Activated CD4-positive, alpha-beta memory T cell treated with anti-CD3 and anti-CD28 coated beads for 36 hours (primary cell): ENCODE data around the gene NKX2-8. TPM values are rescaled to one million over a fixed set of nuclear protein-coding genes. Genes with fewer than 3 reads are reported as not detected.

Source experiments
- CTCF ChIA-PET: fragments of 350-600 bp; sonication (Branson Sonifier 250); formaldehyde crosslinking; loops from one replicate; lab custom pipeline; 2021; ENCODE audit warnings: antibody characterized with exemption, inconsistent platforms; lab: Charles Lee
- POLR2A ChIA-PET: fragments of 350-600 bp; sonication (Branson Sonifier 250); formaldehyde crosslinking; loops from one replicate; lab custom pipeline; 2021; ENCODE audit warnings: antibody characterized with exemption; lab: Charles Lee
- DNase-seq: peaks from one replicate; pipeline ENCODE4 v3.0.0-alpha.2; 2020
- H3K27ac Mint-ChIP-seq: one replicate; pipeline ENCODE4 v1.8.0; 2021; ENCODE audit warnings: mixed read lengths
- H3K27me3 Mint-ChIP-seq: one replicate; pipeline ENCODE4 v1.8.0; 2021; ENCODE audit warnings: mixed read lengths
- H3K36me3 Mint-ChIP-seq: one replicate; pipeline ENCODE4 v1.8.0; 2021; ENCODE audit warnings: mixed read lengths
- H3K4me1 Mint-ChIP-seq: one replicate; pipeline ENCODE4 v1.8.0; 2021; ENCODE audit warnings: low read depth, mixed read lengths
- H3K4me3 Mint-ChIP-seq: one replicate; pipeline ENCODE4 v1.8.0; 2021; ENCODE audit warnings: mild to moderate bottlenecking, mixed read lengths
- H3K9me3 Mint-ChIP-seq: one replicate; pipeline ENCODE4 v1.8.0; 2021; ENCODE audit warnings: mixed read lengths
- intact Hi-C: fragments of 100-400 bp; cut with micrococcal nuclease; formaldehyde crosslinking; loops from one replicate; pipeline ENCODE4 v1.15.1; 2023
- total RNA-seq, 2 experiments: library from RNA; stranded (reverse); gene quantifications; one replicate each; pipeline ENCODE4 v1.2.3, GENCODE V29; 2021

The NKX2-8 gene
- total RNA-seq: not detected

GRCh38 chr14:36582011-36582873 is at the start of gene NKX2-8:
NKX2-8 (minus strand) TSS chr14:36582614; CDS start chr14:36582389, 225 bp downstream.
- intact Hi-C loops: loop anchor here (10.0 kb wide), 1 partner anchor 1013 kb away; the partner anchor contains the start of genes FOXA1 and TTC6
- no peak for DNase-seq

GRCh38 chr14:36627981-36628380 is 45.6 kb upstream of the NKX2-8 start:
- no peaks in the 10 kb centered on the region for H3K9me3 Mint-ChIP-seq
- ChIA-PET POLR2A (no interaction called here), CTCF (no interaction called here)
- no peak for DNase-seq
- intact Hi-C loops: no loop called here
- no peak overlapping the region for H3K4me3 Mint-ChIP-seq
- peaks cover 18% of the 10 kb centered on the region for H3K27me3 Mint-ChIP-seq
- H3K36me3 Mint-ChIP-seq: no peaks in the 10 kb centered on the region
- H3K4me1 Mint-ChIP-seq: no peaks in the 10 kb centered on the region
- no peak overlapping the region for H3K27ac Mint-ChIP-seq

More at GRCh38 chr14:36582011-36582873, at the start of gene NKX2-8:
- Mint-ChIP-seq H3K4me1 (no peaks in the 10 kb centered on the region), H3K27me3 (peaks cover 67% of the 10 kb centered on the region), H3K36me3 (no peaks in the 10 kb centered on the region), H3K4me3 (no peak within 1 kb of the TSS), H3K9me3 (no peaks in the 10 kb centered on the region), H3K27ac (no peak within 1 kb of the TSS)
- CTCF ChIA-PET: no interaction called here
- POLR2A ChIA-PET: no interaction called here

GRCh38 chr14:36626151-36626550 is 43.7 kb upstream of the NKX2-8 start:
- H3K36me3 Mint-ChIP-seq: no peaks in the 10 kb centered on the region
- ChIA-PET CTCF (no interaction called here), POLR2A (no interaction called here)
- H3K27ac Mint-ChIP-seq: no peak overlapping the region
- H3K4me1 Mint-ChIP-seq: no peaks in the 10 kb centered on the region
- H3K9me3 Mint-ChIP-seq: no peaks in the 10 kb centered on the region
- DNase-seq: no peak
- peaks cover 16% of the 10 kb centered on the region for H3K27me3 Mint-ChIP-seq
- intact Hi-C loops: no loop called here
- no peak overlapping the region for H3K4me3 Mint-ChIP-seq

- no peak overlapping the region for H3K27ac Mint-ChIP-seq
- ChIA-PET CTCF (interaction anchor here (1.6 kb wide), 1 partner anchor 21 kb away, joined by 7 read pairs; no protein-coding TSS in a partner anchor), POLR2A (no interaction called here)
- DNase-seq: no peak
- peaks cover 11% of the 10 kb centered on the region for H3K27me3 Mint-ChIP-seq
- H3K36me3 Mint-ChIP-seq: no peaks in the 10 kb centered on the region
- no peak overlapping the region for H3K4me3 Mint-ChIP-seq
- no peaks in the 10 kb centered on the region for H3K4me1 Mint-ChIP-seq
- peaks cover 4% of the 10 kb centered on the region for H3K9me3 Mint-ChIP-seq
- intact Hi-C loops: no loop called here
Measured at GRCh38 chr14:36625436-36625835, 43.0 kb upstream of the NKX2-8 start.

GRCh38 chr14:36625014-36625413 is 42.6 kb upstream of the NKX2-8 start:
- H3K36me3 Mint-ChIP-seq: no peaks in the 10 kb centered on the region
- H3K4me3 Mint-ChIP-seq: no peak overlapping the region
- H3K27me3 Mint-ChIP-seq: peaks cover 11% of the 10 kb centered on the region
- no peak for DNase-seq
- H3K27ac Mint-ChIP-seq: no peak overlapping the region
- intact Hi-C loops: no loop called here
- ChIA-PET POLR2A (no interaction called here), CTCF (interaction anchor here (1.6 kb wide), 1 partner anchor 20 kb away, joined by 7 read pairs; no protein-coding TSS in a partner anchor)
- H3K9me3 Mint-ChIP-seq: peaks cover 8% of the 10 kb centered on the region
- H3K4me1 Mint-ChIP-seq: no peaks in the 10 kb centered on the region

- no peaks in the 10 kb centered on the region for H3K27me3 Mint-ChIP-seq
- H3K4me3 Mint-ChIP-seq: no peak overlapping the region
- no peaks in the 10 kb centered on the region for H3K36me3 Mint-ChIP-seq
- H3K9me3 Mint-ChIP-seq: peaks cover 8% of the 10 kb centered on the region
- no peak overlapping the region for H3K27ac Mint-ChIP-seq
- ChIA-PET CTCF (no interaction called here), POLR2A (no interaction called here)
- intact Hi-C loops: no loop called here
- no peak for DNase-seq
- H3K4me1 Mint-ChIP-seq: no peaks in the 10 kb centered on the region
Measured at GRCh38 chr14:36619853-36620252, 37.4 kb upstream of the NKX2-8 start.

GRCh38 chr14:36619131-36619530 is 36.7 kb upstream of the NKX2-8 start:
- H3K4me1 Mint-ChIP-seq: no peaks in the 10 kb centered on the region
- no peaks in the 10 kb centered on the region for H3K27me3 Mint-ChIP-seq
- intact Hi-C loops: no loop called here
- CTCF ChIA-PET: no interaction called here
- H3K36me3 Mint-ChIP-seq: no peaks in the 10 kb centered on the region
- no peak overlapping the region for H3K27ac Mint-ChIP-seq
- H3K4me3 Mint-ChIP-seq: no peak overlapping the region
- no peak for DNase-seq
- POLR2A ChIA-PET: no interaction called here
- H3K9me3 Mint-ChIP-seq: peaks cover 8% of the 10 kb centered on the region

- H3K4me1 Mint-ChIP-seq: no peaks in the 10 kb centered on the region
- peaks cover 8% of the 10 kb centered on the region for H3K9me3 Mint-ChIP-seq
- no peak overlapping the region for H3K4me3 Mint-ChIP-seq
- intact Hi-C loops: no loop called here
- no peak for DNase-seq
- H3K27me3 Mint-ChIP-seq: no peaks in the 10 kb centered on the region
- no peaks in the 10 kb centered on the region for H3K36me3 Mint-ChIP-seq
- H3K27ac Mint-ChIP-seq: no peak overlapping the region
- CTCF ChIA-PET: no interaction called here
- POLR2A ChIA-PET: no interaction called here
Measured at GRCh38 chr14:36618641-36619040, 36.2 kb upstream of the NKX2-8 start.

GRCh38 chr14:36617824-36618223 is 35.4 kb upstream of the NKX2-8 start:
- Mint-ChIP-seq H3K4me3 (no peak overlapping the region), H3K4me1 (no peaks in the 10 kb centered on the region), H3K27ac (no peak overlapping the region), H3K27me3 (no peaks in the 10 kb centered on the region), H3K9me3 (peaks cover 8% of the 10 kb centered on the region), H3K36me3 (no peaks in the 10 kb centered on the region)
- CTCF ChIA-PET: no interaction called here
- no peak for DNase-seq
- intact Hi-C loops: no loop called here
- POLR2A ChIA-PET: no interaction called here

- no peak for DNase-seq
- intact Hi-C loops: loop anchor here (1.0 to 10.0 kb wide), 3 partner anchors 52 to 535 kb away; no protein-coding TSS in a partner anchor
- Mint-ChIP-seq H3K27me3 (peaks cover 10% of the 10 kb centered on the region), H3K27ac (no peak overlapping the region), H3K4me1 (no peaks in the 10 kb centered on the region), H3K4me3 (no peak overlapping the region), H3K9me3 (no peaks in the 10 kb centered on the region), H3K36me3 (no peaks in the 10 kb centered on the region)
- ChIA-PET CTCF (interaction anchor here (1.0 to 4.5 kb wide), 5 partner anchors 11 to 722 kb away, joined by 3 to 50 read pairs (median 7); no protein-coding TSS in a partner anchor), POLR2A (no interaction called here)
Measured at GRCh38 chr14:36605506-36605857, 23.1 kb upstream of the NKX2-8 start.

- DNase-seq: peak; percentile 40
- ChIA-PET CTCF (interaction anchor here (0.6 to 4.5 kb wide), 6 partner anchors 14 to 722 kb away, joined by 3 to 50 read pairs (median 5); no protein-coding TSS in a partner anchor), POLR2A (no interaction called here)
- H3K36me3 Mint-ChIP-seq: no peaks in the 10 kb centered on the region
- H3K27me3 Mint-ChIP-seq: peaks cover 10% of the 10 kb centered on the region
- H3K4me1 Mint-ChIP-seq: no peaks in the 10 kb centered on the region
- no peaks in the 10 kb centered on the region for H3K9me3 Mint-ChIP-seq
- intact Hi-C loops: loop anchor here (1.0 to 10.0 kb wide), 3 partner anchors 52 to 534 kb away; no protein-coding TSS in a partner anchor
- H3K27ac Mint-ChIP-seq: no peak overlapping the region
- no peak overlapping the region for H3K4me3 Mint-ChIP-seq
Measured at GRCh38 chr14:36604757-36605505, 22.5 kb upstream of the NKX2-8 start.

GRCh38 chr14:36600431-36600830 is 18.0 kb upstream of the NKX2-8 start:
- Mint-ChIP-seq H3K27me3 (peaks cover 8% of the 10 kb centered on the region), H3K4me3 (no peak overlapping the region), H3K9me3 (no peaks in the 10 kb centered on the region), H3K27ac (no peak overlapping the region), H3K36me3 (no peaks in the 10 kb centered on the region), H3K4me1 (no peaks in the 10 kb centered on the region)
- ChIA-PET POLR2A (no interaction called here), CTCF (interaction anchor here (5.0 kb wide), 1 partner anchor 46 kb away, joined by 22 read pairs; no protein-coding TSS in a partner anchor)
- intact Hi-C loops: loop anchor here (10.0 kb wide), 1 partner anchor 226 kb away; no protein-coding TSS in a partner anchor
- no peak for DNase-seq
